H1 (cell line): ENCODE data around the gene SNRPB. TPM values are rescaled to one million over a fixed set of nuclear protein-coding genes. Genes with fewer than 3 reads are reported as not detected.

Experiments
- CREB1 ChIP-seq: IDR thresholded peaks from 2 replicates; pipeline ENCODE4 v1.6.1; 2012; ENCODE audit warnings: inconsistent platforms
- CTCF ChIP-seq, 3 experiments: IDR thresholded peaks; 1 replicate in 2 of 3; 2 replicates in 1 of 3; pipeline versions ENCODE4 v1.5.1 to v1.6.1; 2011; ENCODE audit warnings: low read length in 3 of 3, mild to moderate bottlenecking in 3 of 3, inconsistent platforms in 2 of 3, low read depth in 1 of 3, moderate library complexity in 1 of 3; ENCODE audit not compliant: insufficient read depth in 1 of 3; ENCODE audit errors: control extremely low read depth in 1 of 3
- PHF8 ChIP-seq: fragments of 200-600 bp; sonication (generic); conservative IDR thresholded peaks from 2 replicates; pipeline ENCODE4 v1.7.1; 2012; ENCODE audit warnings: low read depth, mild to moderate bottlenecking, inconsistent platforms, low read length, moderate library complexity
- SP2 ChIP-seq: IDR thresholded peaks from 2 replicates; pipeline ENCODE4 v1.6.1; 2012; ENCODE audit warnings: mild to moderate bottlenecking, low read length, inconsistent platforms
- polyA plus RNA-seq, 7 experiments: library from polyadenylated mRNA; depleted of rRNA in 3 of 7; stranded (reverse) in 5 of 7; unstranded in 2 of 7; fragments of >200 nt in 5 of 7; fragments of 200-250 nt in 2 of 7; gene quantifications; 1 replicate in 5 of 7; 2 replicates in 1 of 7; 4 replicates in 1 of 7; pipeline versions ENCODE4 v1.2.1 to v1.2.3, GENCODE V29; 2011 to 2013; ENCODE audit warnings: missing spikeins in 2 of 7, mixed read lengths in 2 of 7
- total RNA-seq: library from RNA; stranded (reverse); fragmentation: NEBNext Ultra II Directional; extraction: Animal tissue kit (Norgen Biotek cat#: 25700); gene quantifications from 2 replicates; pipeline ENCODE4 v1.2.1, GENCODE V29; 2021
- TF ChIP-seq, protein P1 (sequence below): fragments of 300-600 bp; sonication (generic); IDR thresholded peaks from 2 replicates; pipeline ENCODE4 v1.7.1; 2012; ENCODE audit warnings: low read length, moderate library complexity, mild to moderate bottlenecking, inconsistent platforms; ENCODE audit not compliant: insufficient replicate concordance

Gene SNRPB
- total and polyA plus RNA-seq, 2 of the 8 experiments (the other 6 are each of a cell fraction or from before 2014, with no cell fraction given) = 507 to 589 TPM

DNA sequence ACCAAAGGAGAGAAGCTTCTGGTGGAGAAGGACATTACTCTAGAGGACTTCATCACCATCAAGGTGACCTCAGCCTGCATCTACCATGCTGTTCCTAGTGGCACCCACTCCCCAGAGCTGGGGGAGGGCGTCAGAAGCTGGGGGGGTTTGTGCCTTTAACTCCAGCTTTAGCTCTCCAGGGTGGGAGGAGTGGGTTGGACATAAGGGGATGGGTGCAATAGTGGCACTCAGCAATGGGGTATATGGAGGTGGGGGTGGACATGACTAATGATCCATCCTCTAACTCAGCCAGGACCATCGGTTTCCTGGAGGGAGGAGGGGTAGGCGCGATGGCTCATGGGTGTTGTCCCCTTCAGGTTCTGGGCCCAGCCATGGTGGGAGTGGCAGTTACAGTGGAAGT is 40.1 kb downstream of the SNRPB start (continued):
- TF ChIP-seq, protein P1, sequence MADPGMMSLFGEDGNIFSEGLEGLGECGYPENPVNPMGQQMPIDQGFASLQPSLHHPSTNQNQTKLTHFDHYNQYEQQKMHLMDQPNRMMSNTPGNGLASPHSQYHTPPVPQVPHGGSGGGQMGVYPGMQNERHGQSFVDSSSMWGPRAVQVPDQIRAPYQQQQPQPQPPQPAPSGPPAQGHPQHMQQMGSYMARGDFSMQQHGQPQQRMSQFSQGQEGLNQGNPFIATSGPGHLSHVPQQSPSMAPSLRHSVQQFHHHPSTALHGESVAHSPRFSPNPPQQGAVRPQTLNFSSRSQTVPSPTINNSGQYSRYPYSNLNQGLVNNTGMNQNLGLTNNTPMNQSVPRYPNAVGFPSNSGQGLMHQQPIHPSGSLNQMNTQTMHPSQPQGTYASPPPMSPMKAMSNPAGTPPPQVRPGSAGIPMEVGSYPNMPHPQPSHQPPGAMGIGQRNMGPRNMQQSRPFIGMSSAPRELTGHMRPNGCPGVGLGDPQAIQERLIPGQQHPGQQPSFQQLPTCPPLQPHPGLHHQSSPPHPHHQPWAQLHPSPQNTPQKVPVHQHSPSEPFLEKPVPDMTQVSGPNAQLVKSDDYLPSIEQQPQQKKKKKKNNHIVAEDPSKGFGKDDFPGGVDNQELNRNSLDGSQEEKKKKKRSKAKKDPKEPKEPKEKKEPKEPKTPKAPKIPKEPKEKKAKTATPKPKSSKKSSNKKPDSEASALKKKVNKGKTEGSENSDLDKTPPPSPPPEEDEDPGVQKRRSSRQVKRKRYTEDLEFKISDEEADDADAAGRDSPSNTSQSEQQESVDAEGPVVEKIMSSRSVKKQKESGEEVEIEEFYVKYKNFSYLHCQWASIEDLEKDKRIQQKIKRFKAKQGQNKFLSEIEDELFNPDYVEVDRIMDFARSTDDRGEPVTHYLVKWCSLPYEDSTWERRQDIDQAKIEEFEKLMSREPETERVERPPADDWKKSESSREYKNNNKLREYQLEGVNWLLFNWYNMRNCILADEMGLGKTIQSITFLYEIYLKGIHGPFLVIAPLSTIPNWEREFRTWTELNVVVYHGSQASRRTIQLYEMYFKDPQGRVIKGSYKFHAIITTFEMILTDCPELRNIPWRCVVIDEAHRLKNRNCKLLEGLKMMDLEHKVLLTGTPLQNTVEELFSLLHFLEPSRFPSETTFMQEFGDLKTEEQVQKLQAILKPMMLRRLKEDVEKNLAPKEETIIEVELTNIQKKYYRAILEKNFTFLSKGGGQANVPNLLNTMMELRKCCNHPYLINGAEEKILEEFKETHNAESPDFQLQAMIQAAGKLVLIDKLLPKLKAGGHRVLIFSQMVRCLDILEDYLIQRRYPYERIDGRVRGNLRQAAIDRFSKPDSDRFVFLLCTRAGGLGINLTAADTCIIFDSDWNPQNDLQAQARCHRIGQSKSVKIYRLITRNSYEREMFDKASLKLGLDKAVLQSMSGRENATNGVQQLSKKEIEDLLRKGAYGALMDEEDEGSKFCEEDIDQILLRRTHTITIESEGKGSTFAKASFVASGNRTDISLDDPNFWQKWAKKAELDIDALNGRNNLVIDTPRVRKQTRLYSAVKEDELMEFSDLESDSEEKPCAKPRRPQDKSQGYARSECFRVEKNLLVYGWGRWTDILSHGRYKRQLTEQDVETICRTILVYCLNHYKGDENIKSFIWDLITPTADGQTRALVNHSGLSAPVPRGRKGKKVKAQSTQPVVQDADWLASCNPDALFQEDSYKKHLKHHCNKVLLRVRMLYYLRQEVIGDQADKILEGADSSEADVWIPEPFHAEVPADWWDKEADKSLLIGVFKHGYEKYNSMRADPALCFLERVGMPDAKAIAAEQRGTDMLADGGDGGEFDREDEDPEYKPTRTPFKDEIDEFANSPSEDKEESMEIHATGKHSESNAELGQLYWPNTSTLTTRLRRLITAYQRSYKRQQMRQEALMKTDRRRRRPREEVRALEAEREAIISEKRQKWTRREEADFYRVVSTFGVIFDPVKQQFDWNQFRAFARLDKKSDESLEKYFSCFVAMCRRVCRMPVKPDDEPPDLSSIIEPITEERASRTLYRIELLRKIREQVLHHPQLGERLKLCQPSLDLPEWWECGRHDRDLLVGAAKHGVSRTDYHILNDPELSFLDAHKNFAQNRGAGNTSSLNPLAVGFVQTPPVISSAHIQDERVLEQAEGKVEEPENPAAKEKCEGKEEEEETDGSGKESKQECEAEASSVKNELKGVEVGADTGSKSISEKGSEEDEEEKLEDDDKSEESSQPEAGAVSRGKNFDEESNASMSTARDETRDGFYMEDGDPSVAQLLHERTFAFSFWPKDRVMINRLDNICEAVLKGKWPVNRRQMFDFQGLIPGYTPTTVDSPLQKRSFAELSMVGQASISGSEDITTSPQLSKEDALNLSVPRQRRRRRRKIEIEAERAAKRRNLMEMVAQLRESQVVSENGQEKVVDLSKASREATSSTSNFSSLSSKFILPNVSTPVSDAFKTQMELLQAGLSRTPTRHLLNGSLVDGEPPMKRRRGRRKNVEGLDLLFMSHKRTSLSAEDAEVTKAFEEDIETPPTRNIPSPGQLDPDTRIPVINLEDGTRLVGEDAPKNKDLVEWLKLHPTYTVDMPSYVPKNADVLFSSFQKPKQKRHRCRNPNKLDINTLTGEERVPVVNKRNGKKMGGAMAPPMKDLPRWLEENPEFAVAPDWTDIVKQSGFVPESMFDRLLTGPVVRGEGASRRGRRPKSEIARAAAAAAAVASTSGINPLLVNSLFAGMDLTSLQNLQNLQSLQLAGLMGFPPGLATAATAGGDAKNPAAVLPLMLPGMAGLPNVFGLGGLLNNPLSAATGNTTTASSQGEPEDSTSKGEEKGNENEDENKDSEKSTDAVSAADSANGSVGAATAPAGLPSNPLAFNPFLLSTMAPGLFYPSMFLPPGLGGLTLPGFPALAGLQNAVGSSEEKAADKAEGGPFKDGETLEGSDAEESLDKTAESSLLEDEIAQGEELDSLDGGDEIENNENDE = no peak
- TF ChIP-seq PHF8 = no peak
- no peak for TF ChIP-seq CTCF (IDR thresholded peaks at IDR 0.05; ENCODE audit: control extremely low read depth in 1 of 3, insufficient read depth in 1 of 3, low read depth in 1 of 3, low read length in 3 of 3)
- TF ChIP-seq SP2 = no peak
- TF ChIP-seq CREB1 = no peak
- TF ChIP-seq, all 59 proteins: peak for 0
